Mucosa of descending colon (tissue), 3 donors: Measurements from ENCODE around the gene LUC7L2. TPM values are rescaled to one million over a fixed set of nuclear protein-coding genes. Genes with fewer than 3 reads are reported as not detected.

Source experiments
- ATAC-seq: fragments of 200-7000 bp; cut with Tn5 transposase; one replicate; pipeline ENCODE4 v1.9.1; 2020; ENCODE audit warnings: mild to moderate bottlenecking, moderate library complexity
- DNase-seq, 3 donors: peaks; one replicate each; pipeline ENCODE4 v3.0.0-alpha.2; 2020
- H3K36me3 ChIP-seq: fragments of 200-600 bp; one replicate; pipeline ENCODE4 v1.8.0; 2021; ENCODE audit warnings: low read depth, mild to moderate bottlenecking
- H3K4me1 ChIP-seq: fragments of 200-600 bp; one replicate; pipeline ENCODE4 v1.8.0; 2021; ENCODE audit warnings: low read depth, mild to moderate bottlenecking
- H3K4me3 ChIP-seq: fragments of 200-600 bp; one replicate; pipeline ENCODE4 v1.8.0; 2021; ENCODE audit warnings: mild to moderate bottlenecking
- H3K9me3 ChIP-seq: fragments of 200-600 bp; one replicate; pipeline ENCODE4 v1.8.0; 2021; ENCODE audit warnings: mild to moderate bottlenecking
- CTCF ChIP-seq: fragments of 200-600 bp; IDR thresholded peaks from one replicate; pipeline ENCODE4 v1.8.0; 2022; ENCODE audit warnings: antibody characterized with exemption, mild to moderate bottlenecking
- intact Hi-C, 2 donors: fragments of 100-400 bp; cut with DNase I in 1 of 2; cut with micrococcal nuclease in 1 of 2; formaldehyde crosslinking; loops; one replicate each; pipeline versions ENCODE4 v1.11.0 to v1.11.1; 2022; cut with DNase I, micrococcal nuclease
- total RNA-seq, 3 donors: library from RNA; stranded (reverse); fragmentation: NEBNext Ultra II Directional in 2 of 3; extraction: Animal tissue kit (Norgen Biotek cat#: 25700) in 2 of 3; gene quantifications; one replicate each; pipeline versions ENCODE4 v1.2.1 to v1.2.4, GENCODE V29; 2021 to 2023
- donor health status: DM: no; HTN: no; CAD: no; lungs with moderate emphysema.
- donor health status: DM: no; HTN: no; CAD: no.
- donor health status: DM: no; HTN: yes; CAD: no.

Gene LUC7L2
- total RNA-seq, 3 donors from 2014 or later = 78.4 to 85.2 (median 82.0) TPM

DNA sequence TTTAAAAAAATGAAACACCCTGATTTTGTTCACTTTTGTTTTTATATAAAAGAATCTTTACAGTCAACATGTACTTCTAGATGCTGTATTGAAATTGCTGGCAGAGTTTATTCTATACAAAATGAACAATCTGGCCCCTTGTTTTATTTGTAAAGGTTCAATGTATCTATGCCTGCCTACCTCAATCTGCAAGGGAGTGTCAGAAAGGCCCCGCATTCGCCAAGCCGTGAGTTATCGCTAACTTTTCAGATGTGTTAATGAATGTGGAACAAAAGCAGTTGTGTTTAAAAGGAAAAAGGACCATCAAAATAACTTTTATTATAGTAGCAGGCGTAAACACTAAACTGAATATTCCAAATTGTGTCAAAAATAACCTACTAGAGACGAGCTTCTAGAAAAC is 14.6 kb downstream of the LUC7L2 start:
- H3K36me3 ChIP-seq = no peaks in the 10 kb centered on the region
- DNase-seq = no peak
- intact Hi-C loops = no loop called here
- no peak for TF ChIP-seq CTCF
- H3K4me3 ChIP-seq = no peak overlapping the region
- H3K4me1 ChIP-seq = no peaks in the 10 kb centered on the region
- no peak for ATAC-seq
- no peaks in the 10 kb centered on the region for H3K9me3 ChIP-seq

DNA sequence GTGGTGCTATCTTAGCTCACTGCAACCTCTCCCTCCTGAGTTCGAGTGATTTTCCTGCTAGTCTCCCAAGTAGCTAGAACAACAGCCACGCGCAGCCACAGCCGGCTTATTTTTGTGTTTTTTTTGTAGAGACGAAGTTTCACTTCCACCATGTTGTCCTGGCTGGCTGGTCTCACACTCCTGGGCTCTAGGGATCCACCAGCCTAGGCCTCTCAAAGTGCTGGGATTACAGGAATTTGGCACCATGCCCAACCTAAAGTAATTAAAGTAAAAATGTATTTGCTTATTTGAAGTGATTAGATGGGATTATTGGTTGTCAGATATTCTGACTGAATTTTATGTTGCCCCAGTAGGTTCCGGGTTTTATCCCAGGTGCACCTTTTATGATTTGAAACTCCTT is 22.7 kb downstream of the LUC7L2 start:
- DNase-seq (no peak), ATAC-seq (no peak)
- intact Hi-C loops = no loop called here
- Histone ChIP-seq H3K4me1 (no peaks in the 10 kb centered on the region), H3K4me3 (no peak overlapping the region), H3K9me3 (no peaks in the 10 kb centered on the region), H3K36me3 (peaks cover 6% of the 10 kb centered on the region)
- no peak for TF ChIP-seq CTCF

- DNase-seq (no peak), ATAC-seq (no peak)
- intact Hi-C loops = no loop called here
- Histone ChIP-seq H3K4me3 (no peak overlapping the region), H3K36me3 (peaks cover 4% of the 10 kb centered on the region), H3K4me1 (no peaks in the 10 kb centered on the region), H3K9me3 (no peaks in the 10 kb centered on the region)
- TF ChIP-seq CTCF = no peak
Measured at GRCh38 chr7:139384611-139385010, 24.9 kb downstream of the LUC7L2 start.

DNA sequence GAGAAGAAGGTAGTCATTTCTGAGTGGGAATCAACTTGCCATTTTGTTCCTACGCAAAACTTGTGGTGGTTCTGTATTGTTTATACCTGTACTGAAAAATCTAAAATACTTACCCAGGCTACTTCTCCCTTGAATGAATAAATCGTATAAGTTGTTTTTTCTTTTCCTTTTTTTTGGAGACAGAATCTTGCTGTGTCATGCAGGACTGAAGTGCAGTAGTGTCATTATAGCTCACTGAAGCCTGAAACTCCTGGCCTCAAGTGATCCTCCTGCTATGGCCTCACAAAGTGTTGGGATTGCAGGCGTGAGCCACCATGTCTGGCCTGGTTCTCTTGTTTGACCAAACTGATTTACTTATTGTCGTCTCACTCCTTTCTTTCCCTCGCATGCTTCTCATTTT is 27.9 kb downstream of the LUC7L2 start:
- no peak for ATAC-seq
- Histone ChIP-seq H3K36me3 (no peaks in the 10 kb centered on the region), H3K9me3 (no peaks in the 10 kb centered on the region), H3K4me1 (no peaks in the 10 kb centered on the region), H3K4me3 (no peak overlapping the region)
- intact Hi-C loops = no loop called here
- DNase-seq = no peak
- no peak for TF ChIP-seq CTCF

DNA sequence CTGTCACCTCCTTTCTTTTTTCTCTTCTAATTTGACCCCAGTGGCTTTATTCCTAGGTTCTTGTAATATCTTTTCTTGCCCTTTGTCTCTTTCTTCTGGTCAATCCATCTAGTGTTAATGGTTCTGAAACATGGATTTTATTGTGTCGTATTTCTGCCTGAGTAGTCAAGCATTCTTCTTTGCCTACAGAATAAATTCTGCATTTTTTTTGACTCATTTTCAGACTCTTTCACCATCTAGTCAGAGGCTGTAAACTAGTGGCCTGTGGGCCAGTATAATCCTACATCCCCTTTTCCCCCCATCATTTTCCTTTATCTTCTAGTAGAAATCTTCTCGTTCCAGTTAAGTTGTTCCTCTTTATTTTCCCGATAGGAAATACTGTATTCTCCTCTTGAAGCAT is 29.4 kb downstream of the LUC7L2 start:
- Histone ChIP-seq H3K9me3 (no peaks in the 10 kb centered on the region), H3K4me1 (no peaks in the 10 kb centered on the region), H3K4me3 (no peak overlapping the region), H3K36me3 (no peaks in the 10 kb centered on the region)
- intact Hi-C loops = no loop called here
- ATAC-seq (no peak), DNase-seq (no peak)
- no peak for TF ChIP-seq CTCF

DNA sequence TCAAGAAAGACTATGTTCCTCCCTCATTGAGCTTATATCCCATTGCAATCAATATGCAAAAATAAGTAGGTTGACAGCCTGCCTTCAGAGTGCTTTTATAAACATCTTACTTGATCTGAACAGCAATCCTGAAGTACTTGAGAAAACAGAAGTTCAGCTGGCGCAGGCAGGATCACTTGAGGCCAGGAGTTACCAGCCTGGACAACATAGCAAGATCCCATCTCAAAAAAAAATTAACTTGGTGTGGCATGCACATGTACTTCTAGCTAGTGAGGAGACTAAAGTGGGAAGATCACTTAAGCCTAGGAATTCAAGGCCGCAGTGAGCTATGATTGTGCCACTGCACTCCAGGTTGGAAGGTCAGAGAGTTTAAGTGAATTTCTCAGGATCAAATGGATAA is 30.1 kb downstream of the LUC7L2 start:
- no peaks in the 10 kb centered on the region for H3K36me3 ChIP-seq
- TF ChIP-seq CTCF = no peak
- no peak for ATAC-seq

More for the DNA sequence above, 30.1 kb downstream of the LUC7L2 start:
- intact Hi-C loops = no loop called here
- Histone ChIP-seq H3K9me3 (no peaks in the 10 kb centered on the region), H3K4me1 (no peaks in the 10 kb centered on the region), H3K4me3 (no peak overlapping the region)
- DNase-seq = no peak
